B cell (primary cell): ENCODE results near the gene LIN9. TPM values are rescaled to one million over a fixed set of nuclear protein-coding genes. Genes with fewer than 3 reads are reported as not detected.
A peak's percentile ranks its signal among the peaks of the same experiment; 100 is the strongest.

Experiments
- ATAC-seq: fragments of 200-7000 bp; cut with Tn5 transposase; one replicate; pipeline ENCODE4 v1.10.0; 2021; ENCODE audit warnings: low read depth, mild to moderate bottlenecking, moderate number of reproducible peaks, moderate library complexity
- CTCF ChIA-PET: fragments of 350-600 bp; sonication (Branson Sonifier 250); formaldehyde crosslinking; loops from one replicate; lab custom pipeline; 2021; ENCODE audit warnings: antibody characterized with exemption, inconsistent platforms; lab: Charles Lee
- POLR2A ChIA-PET: fragments of 350-600 bp; sonication (Branson Sonifier 250); formaldehyde crosslinking; loops from one replicate; lab custom pipeline; 2021; ENCODE audit warnings: antibody characterized with exemption; lab: Charles Lee
- DNase-seq: peaks from one replicate; pipeline ENCODE4 v3.0.0; 2013
- H2AFZ ChIP-seq: 2 replicates; pipeline ENCODE4 v1.6.1; 2012; ENCODE audit warnings: mild to moderate bottlenecking, low read depth, low read length; ENCODE audit not compliant: insufficient read depth, poor library complexity, severe bottlenecking
- H3K27ac ChIP-seq, 2 donors: 1 replicate in 1 of 2; 2 replicates in 1 of 2; pipeline ENCODE4 v1.5.1; 2012 to 2013; ENCODE audit warnings: low read length in 2 of 2, mild to moderate bottlenecking in 2 of 2, moderate library complexity in 1 of 2
- H3K27me3 ChIP-seq, 4 experiments: fragments of 200-600 bp in 1 of 4; sonication (generic) in 1 of 4; replicated peaks in 1 of 4; 1 replicate in 2 of 4; 2 replicates in 2 of 4; pipeline versions ENCODE4 v1.6.1 to v1.7.0; 2013 to 2016; ENCODE audit warnings: low read length in 3 of 4, mild to moderate bottlenecking in 2 of 4, mixed read lengths in 1 of 4, moderate library complexity in 1 of 4; ENCODE audit not compliant: insufficient read depth in 4 of 4, control insufficient read depth in 3 of 4; ENCODE audit errors: control extremely low read depth in 1 of 4
- H3K36me3 ChIP-seq, 2 experiments: replicated peaks in 1 of 2; 1 replicate in 1 of 2; 2 replicates in 1 of 2; pipeline versions ENCODE4 v1.6.1 to v1.7.1; 2013; ENCODE audit warnings: low read length in 1 of 2; ENCODE audit not compliant: insufficient read depth in 2 of 2, control insufficient read depth in 1 of 2; ENCODE audit errors: control extremely low read depth in 1 of 2, extremely low read depth in 1 of 2
- H3K4me1 ChIP-seq, 2 donors: fragments of 200-600 bp in 1 of 2; sonication (generic) in 1 of 2; 1 replicate in 1 of 2; 2 replicates in 1 of 2; pipeline versions ENCODE4 v1.5.1 to v1.6.1; 2013 to 2017; ENCODE audit warnings: low read length in 2 of 2; ENCODE audit not compliant: control insufficient read depth in 2 of 2, insufficient read depth in 2 of 2
- H3K4me2 ChIP-seq: replicated peaks from 2 replicates; pipeline ENCODE3; 2012; ENCODE audit warnings: mild to moderate bottlenecking, low read depth, low read length; ENCODE audit not compliant: poor library complexity, severe bottlenecking
- H3K4me3 ChIP-seq, 5 experiments: fragments of 200-600 bp in 1 of 5; sonication (generic) in 1 of 5; 1 replicate in 3 of 5; 2 replicates in 2 of 5; pipeline versions ENCODE4 v1.5.1 to v1.7.0; 2011 to 2016; ENCODE audit warnings: low read length in 4 of 5, mild to moderate bottlenecking in 4 of 5, low read depth in 2 of 5, control low read depth in 1 of 5, moderate library complexity in 1 of 5; ENCODE audit not compliant: insufficient read depth in 1 of 5; ENCODE audit errors: control extremely low read depth in 1 of 5, extremely low read depth in 1 of 5
- H3K79me2 ChIP-seq: fragments of 200-600 bp; sonication (generic); one replicate; pipeline ENCODE4 v1.6.0; 2016; ENCODE audit warnings: low read length; ENCODE audit not compliant: control insufficient read depth, insufficient read depth
- H3K9ac ChIP-seq: fragments of 200-600 bp; sonication (generic); 2 replicates; pipeline ENCODE4 v1.6.1; 2017; ENCODE audit warnings: mild to moderate bottlenecking, low read length, moderate library complexity
- H3K9me3 ChIP-seq, 3 donors: one replicate each; pipeline versions ENCODE4 v1.6.1 to v1.7.1; 2013; ENCODE audit warnings: low read length in 2 of 3; ENCODE audit not compliant: control insufficient read depth in 2 of 3, insufficient read depth in 1 of 3; ENCODE audit errors: control extremely low read depth in 1 of 3
- H4K20me1 ChIP-seq: 2 replicates; pipeline ENCODE4 v1.6.0; 2012; ENCODE audit warnings: mild to moderate bottlenecking, low read length; ENCODE audit not compliant: insufficient read depth, control insufficient read depth, poor library complexity, severe bottlenecking
- H3K27ac Mint-ChIP-seq: one replicate; pipeline ENCODE4 v1.8.0; 2021; ENCODE audit warnings: mixed read lengths
- H3K27me3 Mint-ChIP-seq: one replicate; pipeline ENCODE4 v1.8.0; 2021; ENCODE audit warnings: mixed read lengths
- H3K4me1 Mint-ChIP-seq: one replicate; pipeline ENCODE4 v1.8.0; 2021; ENCODE audit warnings: mixed read lengths
- H3K4me3 Mint-ChIP-seq: one replicate; pipeline ENCODE4 v1.8.0; 2021; ENCODE audit warnings: mixed read lengths
- H3K9me3 Mint-ChIP-seq: one replicate; pipeline ENCODE4 v1.8.0; 2022; ENCODE audit warnings: mixed read lengths; ENCODE audit not compliant: insufficient read depth
- CTCF ChIP-seq: fragments of 200-600 bp; IDR thresholded peaks from one replicate; pipeline ENCODE4 v1.8.0; 2022; ENCODE audit warnings: antibody characterized with exemption, mild to moderate bottlenecking
- EZH2 ChIP-seq: IDR thresholded peaks from 2 replicates; pipeline ENCODE4 v1.6.1; 2012; ENCODE audit warnings: borderline replicate concordance, low read depth, mild to moderate bottlenecking, moderate library complexity, low read length; ENCODE audit not compliant: insufficient read depth, poor library complexity, severe bottlenecking
- WGBS: methylation state at CpG from one replicate; pipeline ENCODE4 v1.1.5; 2013; ENCODE audit warnings: missing lambda C conversion rate; ENCODE audit not compliant: insufficient coverage; 5-methylcytosine and 5-hydroxymethylcytosine counted together
- intact Hi-C: fragments of 100-400 bp; cut with micrococcal nuclease; formaldehyde crosslinking; loops from one replicate; pipeline ENCODE4 v1.10.0; 2022
- polyA plus RNA-seq: library from polyadenylated mRNA; depleted of rRNA; stranded (reverse); fragments of >200 nt; gene quantifications from 2 replicates; pipeline ENCODE4 v1.2.3, GENCODE V29; 2012
- total RNA-seq, 2 donors: library from RNA; stranded (reverse); fragments of 120-200 nt in 1 of 2; gene quantifications; 1 replicate in 1 of 2; 2 replicates in 1 of 2; pipeline versions ENCODE4 v1.2.3 to v1.2.4, GENCODE V29; 2013 to 2022

Gene LIN9
- total and polyA plus RNA-seq, 2 donors (not counting 1 experiment from before 2014, with no cell fraction given): 1.7 to 6.7 TPM

- peaks cover 31% of the 10 kb centered on the region for H3K4me1 Mint-ChIP-seq
- Histone ChIP-seq H3K4me1 (peaks cover 32 to 42% of the 10 kb centered on the region in 2 donors), H3K9me3 (no peaks in the 10 kb centered on the region), H4K20me1 (no peaks in the 10 kb centered on the region), H3K36me3 (no peaks in the 10 kb centered on the region), H3K4me3 (peak overlapping the region; percentile 58 to 94 (median 70)), H3K27ac (peak overlapping the region; percentile 86 to 96), H3K79me2 (peaks cover 81% of the 10 kb centered on the region), H2AFZ (peak overlapping the region; percentile 100), H3K4me2 (peak overlapping the region; percentile 94), H3K9ac (peak overlapping the region; percentile 98), H3K27me3 (no peaks in the 10 kb centered on the region)
- TF ChIP-seq CTCF (no peak), EZH2 (no peak)
- H3K9me3 Mint-ChIP-seq: no peaks in the 10 kb centered on the region
- no peaks in the 10 kb centered on the region for H3K27me3 Mint-ChIP-seq
- intact Hi-C loops: loop anchor here (2.0 to 5.0 kb wide), 3 partner anchors 125 to 219 kb away; partner anchors contain the start of genes H3-3A and SDE2
- CTCF ChIA-PET: interaction anchor here (6.4 kb wide), 1 partner anchor 62 kb away, joined by 116 read pairs; no protein-coding TSS in a partner anchor
- WGBS: 100% methylated on average over 5 of the region's 7 CpGs
- no peak for DNase-seq
- ATAC-seq: no peak
- peak overlapping the region; percentile 96 for H3K4me3 Mint-ChIP-seq
- POLR2A ChIA-PET: interaction anchor here (1.2 kb wide), 1 partner anchor 59 kb away, joined by 4 read pairs; no protein-coding TSS in a partner anchor
- H3K27ac Mint-ChIP-seq: peak overlapping the region; percentile 95
Observed at GRCh38 chr1:226187380-226187779, 121.6 kb downstream of the LIN9 start.

- Histone ChIP-seq H2AFZ (peak overlapping the region; percentile 100), H3K4me1 (peaks cover 36 to 46% of the 10 kb centered on the region in 2 donors), H3K79me2 (peaks cover 85% of the 10 kb centered on the region), H3K27ac (peak overlapping the region; percentile 86 to 96), H4K20me1 (peaks cover under 1% of the 10 kb centered on the region), H3K27me3 (no peaks in the 10 kb centered on the region), H3K4me2 (peak overlapping the region; percentile 94), H3K9me3 (no peaks in the 10 kb centered on the region), H3K4me3 (peak overlapping the region; percentile 58 to 94 (median 70)), H3K9ac (peak overlapping the region; percentile 98), H3K36me3 (no peaks in the 10 kb centered on the region)
- 0% methylated on average over 7 of the region's 10 CpGs for WGBS
- DNase-seq: no peak
- intact Hi-C loops: loop anchor here (2.0 to 5.0 kb wide), 3 partner anchors 124 to 220 kb away; partner anchors contain the start of genes H3-3A and SDE2
- TF ChIP-seq EZH2 (no peak), CTCF (no peak)
- Mint-ChIP-seq H3K27me3 (no peaks in the 10 kb centered on the region), H3K9me3 (no peaks in the 10 kb centered on the region), H3K27ac (peak overlapping the region; percentile 95), H3K4me3 (peak overlapping the region; percentile 96), H3K4me1 (peaks cover 35% of the 10 kb centered on the region)
- CTCF ChIA-PET: interaction anchor here (6.4 kb wide), 1 partner anchor 61 kb away, joined by 116 read pairs; no protein-coding TSS in a partner anchor
- ATAC-seq: no peak
- POLR2A ChIA-PET: interaction anchor here (1.2 kb wide), 1 partner anchor 59 kb away, joined by 4 read pairs; no protein-coding TSS in a partner anchor
Observed at GRCh38 chr1:226187019-226187322, 122.0 kb downstream of the LIN9 start.
